ENCODE data around the gene ADGRG1.

- TF ChIP-seq CTCF (IDR thresholded peaks at IDR 0.05) (no peak), POLR2A (IDR thresholded peaks at IDR 0.05) (no peak)
Measured at GRCh38 chr16:57649846-57650245, 21.4 kb downstream of the ADGRG1 start.
